HepG2 (cell line): ENCODE measurements around the gene TRIM72. TPM values are rescaled to one million over a fixed set of nuclear protein-coding genes. Genes with fewer than 3 reads are reported as not detected.

ENCODE experiments used
- ATAC-seq: fragments of 200-7000 bp; cut with Tn5 transposase; 3 replicates; pipeline ENCODE4 v1.9.1; 2020; ENCODE audit warnings: mild to moderate bottlenecking, moderate library complexity
- BruUV-seq: library from RNA; stranded (reverse); fragments of 400-500 nt; replicated peaks from 2 replicates; lab custom pipeline; 2021; lab: Mats Ljungman, UMichigan
- CTCF ChIA-PET: fragments of 300-600 bp; formaldehyde crosslinking; extraction: SDS; loops from one replicate; lab custom pipeline; 2021; ENCODE audit warnings: low total read pairs, inconsistent platforms, low intra/inter-chr PET ratio; lab: Yijun Ruan, JAX
- POLR2A ChIA-PET: fragments of 350-600 bp; sonication (Branson Sonifier 250); formaldehyde crosslinking; loops from one replicate; lab custom pipeline; 2020; ENCODE audit warnings: antibody characterized with exemption, inconsistent platforms; lab: Yijun Ruan, JAX
- DNase-seq: peaks from one replicate; pipeline ENCODE4 v3.0.0-alpha.2; 2015; ENCODE audit warnings: low spot score
- FAIRE-seq: peaks from 3 replicates; lab custom pipeline; 2011; peaks lifted over from hg19 to GRCh38; lab: Jason Lieb, UNC
- H2AFZ ChIP-seq: one replicate; pipeline ENCODE4 v1.6.1; 2011; ENCODE audit warnings: low read length, inconsistent platforms
- H3K27ac ChIP-seq: fragments of 300-600 bp; 3 replicates; pipeline ENCODE4 v1.8.0; 2011; ENCODE audit warnings: mixed run types, mild to moderate bottlenecking, mixed read lengths, low read length, inconsistent platforms; ENCODE audit not compliant: insufficient read depth; ENCODE audit errors: extremely low read length
- H3K27me3 ChIP-seq, 2 experiments: fragments of 200-600 bp in 1 of 2; 2 replicates in 1 of 2; 3 replicates in 1 of 2; pipeline versions ENCODE4 v1.6.0 to v1.8.0; 2011; ENCODE audit warnings: low read length in 2 of 2, mild to moderate bottlenecking in 2 of 2, moderate library complexity in 2 of 2, inconsistent platforms in 1 of 2; ENCODE audit not compliant: insufficient read depth in 2 of 2, control insufficient read depth in 1 of 2
- H3K36me3 ChIP-seq, 2 experiments: fragments of 200-600 bp in 1 of 2; replicated peaks in 1 of 2; 2 replicates in 1 of 2; 3 replicates in 1 of 2; pipeline versions ENCODE4 v1.5.1 to v1.8.0; 2011; ENCODE audit warnings: low read length in 2 of 2, inconsistent platforms in 1 of 2; ENCODE audit not compliant: insufficient read depth in 2 of 2, control insufficient read depth in 1 of 2
- H3K4me1 ChIP-seq: 2 replicates; pipeline ENCODE4 v1.5.1; 2012; ENCODE audit warnings: low read length, inconsistent platforms; ENCODE audit not compliant: insufficient read depth
- H3K4me2 ChIP-seq: 2 replicates; pipeline ENCODE4 v1.6.0; 2011; ENCODE audit warnings: low read depth, low read length, inconsistent platforms
- H3K4me3 ChIP-seq, 3 experiments: fragments of 200-600 bp in 1 of 3; sonication (generic), shearing (Covaris generic) in 1 of 3; replicated peaks in 1 of 3; 2 replicates each; pipeline ENCODE4 v1.5.1; 2011 to 2016; ENCODE audit warnings: low read length in 3 of 3, inconsistent platforms in 2 of 3, low read depth in 2 of 3, mild to moderate bottlenecking in 2 of 3, control low read depth in 1 of 3, mixed read lengths in 1 of 3; ENCODE audit not compliant: insufficient read depth in 1 of 3
- H3K79me2 ChIP-seq: one replicate; pipeline ENCODE4 v1.6.1; 2011; ENCODE audit warnings: low read length, inconsistent platforms; ENCODE audit not compliant: insufficient read depth
- H3K9ac ChIP-seq: 2 replicates; pipeline ENCODE4 v1.6.0; 2011; ENCODE audit warnings: mild to moderate bottlenecking, low read depth, low read length, inconsistent platforms; ENCODE audit not compliant: insufficient read depth
- H3K9me3 ChIP-seq: 2 replicates; pipeline ENCODE4 v1.5.1; 2012; ENCODE audit warnings: mild to moderate bottlenecking, low read length
- H4K20me1 ChIP-seq: 2 replicates; pipeline ENCODE4 v1.6.0; 2011; ENCODE audit warnings: inconsistent platforms, mild to moderate bottlenecking, low read length, moderate library complexity; ENCODE audit not compliant: insufficient read depth
- CBX2 ChIP-seq, 2 experiments: fragments of 200-600 bp in 1 of 2; sonication (generic); formaldehyde crosslinking in 1 of 2; IDR thresholded peaks; 2 replicates each; pipeline versions ENCODE4 v1.7.0 to v1.8.1; 2018 to 2022; ENCODE audit warnings: low read depth in 2 of 2, low read length in 1 of 2, mild to moderate bottlenecking in 1 of 2, missing genetic modification reagents in 1 of 2
- EZH2 ChIP-seq: conservative IDR thresholded peaks from 2 replicates; pipeline ENCODE4 v1.6.1; 2012; ENCODE audit warnings: mild to moderate bottlenecking, low read depth, low read length, moderate library complexity
- GATAD1 ChIP-seq: IDR thresholded peaks from 2 replicates; pipeline ENCODE4 v1.6.1; 2016; ENCODE audit warnings: missing genetic modification reagents, missing compliant biosample characterization
- MEF2D ChIP-seq: sonication (generic); formaldehyde crosslinking; IDR thresholded peaks from 2 replicates; pipeline ENCODE4 v1.5.1; 2020; ENCODE audit warnings: mild to moderate bottlenecking, missing genetic modification reagents
- NFRKB ChIP-seq: fragments of 450-650 bp; IDR thresholded peaks from 2 replicates; pipeline ENCODE4 v1.6.1; 2017
- RCOR2 ChIP-seq: IDR thresholded peaks from 2 replicates; pipeline ENCODE4 v1.6.1; 2016; ENCODE audit warnings: missing biosample characterization, missing genetic modification reagents
- TAF15 ChIP-seq: fragments of 200-400 bp; formaldehyde crosslinking; IDR thresholded peaks from one replicate; pipeline ENCODE4 v1.6.1; 2018; ENCODE audit warnings: mild to moderate bottlenecking, low read depth, low read length; ENCODE audit not compliant: poor library complexity, severe bottlenecking
- TBX2 ChIP-seq: sonication (generic); formaldehyde crosslinking; IDR thresholded peaks from 2 replicates; pipeline ENCODE4 v1.5.0; 2020; ENCODE audit warnings: missing genetic modification reagents, mild to moderate bottlenecking, borderline replicate concordance
- TGIF2 ChIP-seq: IDR thresholded peaks from 2 replicates; pipeline ENCODE4 v1.6.1; 2016; ENCODE audit warnings: control low read depth, missing compliant biosample characterization
- ZFAT ChIP-seq: sonication (generic); formaldehyde crosslinking; conservative IDR thresholded peaks from 2 replicates; pipeline ENCODE4 v1.8.1; 2023; ENCODE audit warnings: missing genetic modification reagents, inconsistent platforms
- ZNF430 ChIP-seq: sonication (generic); formaldehyde crosslinking; IDR thresholded peaks from 2 replicates; pipeline ENCODE4 v1.9.0; 2021; ENCODE audit warnings: mild to moderate bottlenecking, missing genetic modification reagents
- ZNF768 ChIP-seq: sonication (generic); formaldehyde crosslinking; IDR thresholded peaks from 2 replicates; pipeline ENCODE4 v1.4.0; 2020; ENCODE audit warnings: missing genetic modification reagents
- ZNF883 ChIP-seq: sonication (generic); formaldehyde crosslinking; IDR thresholded peaks from 2 replicates; pipeline ENCODE4 v1.5.1; 2020; ENCODE audit warnings: mild to moderate bottlenecking, missing genetic modification reagents; ENCODE audit errors: not compliant biosample characterization
- WGBS: methylation state at CpG from one replicate; pipeline ENCODE4 v1.1.6; 2017; ENCODE audit warnings: low lambda C conversion rate; 5-methylcytosine and 5-hydroxymethylcytosine counted together
- in situ Hi-C: cut with HindIII; loops from 2 replicates; pipeline ENCODE4 v1.10.0; 2017; ENCODE audit warnings: low pct_unique_long_range_greater_than_20kb; ENCODE audit not compliant: extremely low pct_ligation_motif_present
- intact Hi-C: fragments of 100-400 bp; cut with micrococcal nuclease; formaldehyde crosslinking; loops from one replicate; pipeline ENCODE4 v1.10.0; 2022; ENCODE audit not compliant: unreplicated experiment
- polyA plus RNA-seq, 8 experiments: library from polyadenylated mRNA; depleted of rRNA in 3 of 8; stranded (reverse) in 7 of 8; unstranded in 1 of 8; fragments of >200 nt; fragmentation: Illumina TruSeq in 4 of 8; extraction: Trizol in 4 of 8; gene quantifications; 2 replicates each; pipeline versions ENCODE4 v1.2.1 to v1.2.3, GENCODE V29; 2011 to 2016; ENCODE audit warnings: low read depth in 4 of 8, missing spikeins in 1 of 8, mixed read lengths in 1 of 8; ENCODE audit not compliant: insufficient read depth in 1 of 8
- total RNA-seq, 5 experiments: library from RNA; depleted of rRNA; stranded (reverse); fragments of >200 nt; fragmentation: Illumina TruSeq; extraction: Trizol; gene quantifications; 2 replicates each; pipeline ENCODE4 v1.2.3, GENCODE V29; 2016; ENCODE audit warnings: low read depth in 1 of 5
- TF ChIP-seq, protein P1 (sequence below): fragments of 450-650 bp; IDR thresholded peaks from 2 replicates; pipeline ENCODE4 v1.6.1; 2017
- TF ChIP-seq, protein P2 (sequence below): sonication (generic); formaldehyde crosslinking; IDR thresholded peaks from 2 replicates; pipeline ENCODE4 v1.8.0; 2022; ENCODE audit warnings: missing genetic modification reagents, mild to moderate bottlenecking, borderline replicate concordance

TRIM72 gene
- total and polyA plus RNA-seq, 2 of the 13 experiments (the other 11 are each of a cell fraction or from before 2014, with no cell fraction given): not detected

DNA sequence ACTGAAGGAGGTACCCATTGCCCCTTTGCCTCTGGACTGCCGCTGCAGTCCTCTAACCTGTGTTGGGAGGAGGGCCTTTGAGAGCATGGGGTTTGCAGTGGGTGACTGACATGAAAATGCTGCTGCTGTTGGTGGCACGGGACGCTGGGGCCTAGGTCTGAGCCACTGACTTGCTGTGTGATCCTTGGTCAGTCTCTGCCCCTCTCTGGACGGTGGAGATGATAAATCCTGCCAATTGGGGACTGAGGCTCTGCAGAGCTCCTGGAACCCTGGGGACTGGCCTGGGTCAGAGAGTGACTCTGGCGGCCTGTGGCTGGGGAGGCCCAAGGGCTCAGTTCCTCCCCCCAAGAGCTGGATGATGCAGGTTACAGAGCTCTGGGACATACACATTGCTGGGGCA is 9.1 kb downstream of the TRIM72 start:
- whole genome bisulfite sequencing: 49% methylated on average over 3 of the region's 5 CpGs
- Histone ChIP-seq H3K79me2 (no peaks in the 10 kb centered on the region), H3K4me1 (no peaks in the 10 kb centered on the region), H3K4me3 (no peak overlapping the region), H2AFZ (no peak overlapping the region), H3K27me3 (peaks cover 7 to 45% of the 10 kb centered on the region in 2 experiments; a peak in 4 of 5 replicates), H3K9ac (no peak overlapping the region), H3K9me3 (no peaks in the 10 kb centered on the region), H4K20me1 (no peaks in the 10 kb centered on the region), H3K36me3 (no peaks in the 10 kb centered on the region), H3K27ac (no peak overlapping the region), H3K4me2 (no peak overlapping the region)
- no peak for DNase-seq
- in situ Hi-C loops (loop anchor here (25.0 kb wide), 2 partner anchors 214 to 639 kb away; partner anchors contain the start of genes COX6A2, ZNF267 and ZNF843), intact Hi-C loops (no loop called here)
- BruUV-seq: no TSS peak
- ATAC-seq: no peak
- TF ChIP-seq ZNF768 (CRISPR knock-in tag) (peak; percentile 79), NFRKB (no peak), TBX2 (CRISPR knock-in tag) (no peak), TGIF2 (CRISPR knock-in tag) (no peak)
- FAIRE-seq: no peak
- POLR2A ChIA-PET: no interaction called here
- CTCF ChIA-PET: no interaction called here

DNA sequence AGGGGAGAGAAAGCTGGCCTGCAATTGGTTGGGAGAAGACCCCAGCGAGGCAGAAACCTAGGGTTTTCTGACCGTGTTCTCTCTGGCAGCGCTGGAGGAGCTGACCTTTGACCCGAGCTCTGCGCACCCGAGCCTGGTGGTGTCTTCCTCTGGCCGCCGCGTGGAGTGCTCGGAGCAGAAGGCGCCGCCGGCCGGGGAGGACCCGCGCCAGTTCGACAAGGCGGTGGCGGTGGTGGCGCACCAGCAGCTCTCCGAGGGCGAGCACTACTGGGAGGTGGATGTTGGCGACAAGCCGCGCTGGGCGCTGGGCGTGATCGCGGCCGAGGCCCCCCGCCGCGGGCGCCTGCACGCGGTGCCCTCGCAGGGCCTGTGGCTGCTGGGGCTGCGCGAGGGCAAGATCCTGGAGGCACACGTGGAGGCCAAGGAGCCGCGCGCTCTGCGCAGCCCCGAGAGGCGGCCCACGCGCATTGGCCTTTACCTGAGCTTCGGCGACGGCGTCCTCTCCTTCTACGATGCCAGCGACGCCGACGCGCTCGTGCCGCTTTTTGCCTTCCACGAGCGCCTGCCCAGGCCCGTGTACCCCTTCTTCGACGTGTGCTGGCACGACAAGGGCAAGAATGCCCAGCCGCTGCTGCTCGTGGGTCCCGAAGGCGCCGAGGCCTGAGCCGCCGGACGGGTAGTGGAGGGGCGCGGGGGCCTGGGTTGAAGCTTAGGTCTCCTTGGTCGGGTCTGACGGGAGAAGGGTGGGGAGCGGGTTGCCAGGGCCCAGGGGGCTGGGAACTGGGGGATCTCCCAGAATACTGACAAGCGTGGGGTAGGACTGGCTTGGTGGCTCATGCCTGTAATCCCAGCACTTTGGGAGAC is 10.4 kb downstream of the TRIM72 start:
- FAIRE-seq (no peak), DNase-seq (no peak), ATAC-seq (no peak)
- Histone ChIP-seq H3K4me2 (no peak overlapping the region), H3K27ac (no peak overlapping the region), H4K20me1 (no peaks in the 10 kb centered on the region), H3K36me3 (no peaks in the 10 kb centered on the region), H3K4me1 (no peaks in the 10 kb centered on the region), H3K79me2 (no peaks in the 10 kb centered on the region), H3K27me3 (peaks cover 9 to 47% of the 10 kb centered on the region in 2 experiments; a peak in 4 of 5 replicates), H3K9ac (no peak overlapping the region), H3K4me3 (no peak overlapping the region), H3K9me3 (no peaks in the 10 kb centered on the region), H2AFZ (no peak overlapping the region)
- 86% methylated on average over 76 of the region's 80 CpGs for WGBS
- intact Hi-C loops (no loop called here), in situ Hi-C loops (loop anchor here (25.0 kb wide), 2 partner anchors 213 to 638 kb away; partner anchors contain the start of genes COX6A2, ZNF267 and ZNF843)
- BruUV-seq: no TSS peak
- ChIA-PET POLR2A (no interaction called here), CTCF (no interaction called here)
- TF ChIP-seq EZH2 (no peak), TAF15 (no peak), RCOR2 (CRISPR knock-in tag) (no peak), CBX2 (IDR thresholded peaks at IDR 0.05; ENCODE audit: low read depth, low read length) (no peak), CBX2 (CRISPR knock-in tag; IDR thresholded peaks at IDR 0.05; ENCODE audit: low read depth) (no peak), ZFAT (no peak), ZNF883 (no peak), ZNF430 (CRISPR knock-in tag) (no peak), GATAD1 (CRISPR knock-in tag) (no peak), MEF2D (CRISPR knock-in tag) (no peak)
- TF ChIP-seq, protein P1, sequence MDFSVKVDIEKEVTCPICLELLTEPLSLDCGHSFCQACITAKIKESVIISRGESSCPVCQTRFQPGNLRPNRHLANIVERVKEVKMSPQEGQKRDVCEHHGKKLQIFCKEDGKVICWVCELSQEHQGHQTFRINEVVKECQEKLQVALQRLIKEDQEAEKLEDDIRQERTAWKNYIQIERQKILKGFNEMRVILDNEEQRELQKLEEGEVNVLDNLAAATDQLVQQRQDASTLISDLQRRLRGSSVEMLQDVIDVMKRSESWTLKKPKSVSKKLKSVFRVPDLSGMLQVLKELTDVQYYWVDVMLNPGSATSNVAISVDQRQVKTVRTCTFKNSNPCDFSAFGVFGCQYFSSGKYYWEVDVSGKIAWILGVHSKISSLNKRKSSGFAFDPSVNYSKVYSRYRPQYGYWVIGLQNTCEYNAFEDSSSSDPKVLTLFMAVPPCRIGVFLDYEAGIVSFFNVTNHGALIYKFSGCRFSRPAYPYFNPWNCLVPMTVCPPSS: no peak
- TF ChIP-seq, protein P2, sequence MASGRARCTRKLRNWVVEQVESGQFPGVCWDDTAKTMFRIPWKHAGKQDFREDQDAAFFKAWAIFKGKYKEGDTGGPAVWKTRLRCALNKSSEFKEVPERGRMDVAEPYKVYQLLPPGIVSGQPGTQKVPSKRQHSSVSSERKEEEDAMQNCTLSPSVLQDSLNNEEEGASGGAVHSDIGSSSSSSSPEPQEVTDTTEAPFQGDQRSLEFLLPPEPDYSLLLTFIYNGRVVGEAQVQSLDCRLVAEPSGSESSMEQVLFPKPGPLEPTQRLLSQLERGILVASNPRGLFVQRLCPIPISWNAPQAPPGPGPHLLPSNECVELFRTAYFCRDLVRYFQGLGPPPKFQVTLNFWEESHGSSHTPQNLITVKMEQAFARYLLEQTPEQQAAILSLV (CRISPR knock-in tag): no peak
